Keratinocyte (primary cell): Measurements from ENCODE around the gene PPP1R2. TPM values are rescaled to one million over a fixed set of nuclear protein-coding genes. Genes with fewer than 3 reads are reported as not detected.
A peak's percentile ranks its signal among the peaks of the same experiment; 100 is the strongest.

Experiments used
- DNase-seq: peaks from one replicate; pipeline ENCODE4 v3.0.0-alpha.2; 2011; ENCODE audit warnings: low read depth, missing footprints, low spot score
- FAIRE-seq: peaks from 2 replicates; lab custom pipeline; 2011; peaks lifted over from hg19 to GRCh38; lab: Jason Lieb, UNC
- H2AFZ ChIP-seq: 2 replicates; pipeline ENCODE4 v1.6.0; 2012; ENCODE audit warnings: low read length, control low read depth, inconsistent platforms; ENCODE audit not compliant: control insufficient read depth
- H3K27ac ChIP-seq: 2 replicates; pipeline ENCODE4 v1.5.1; 2011; ENCODE audit warnings: low read length; ENCODE audit not compliant: control insufficient read depth, insufficient read depth
- H3K27me3 ChIP-seq: 3 replicates; pipeline ENCODE4 v1.6.0; 2011; ENCODE audit warnings: low read length; ENCODE audit not compliant: control insufficient read depth, insufficient read depth; ENCODE audit errors: extremely low read depth
- H3K36me3 ChIP-seq, 2 experiments: 2 replicates in 1 of 2; 3 replicates in 1 of 2; pipeline ENCODE4 v1.5.1; 2011; ENCODE audit warnings: low read length in 2 of 2, mild to moderate bottlenecking in 1 of 2; ENCODE audit not compliant: control insufficient read depth in 2 of 2, insufficient read depth in 2 of 2; ENCODE audit errors: extremely low read depth in 1 of 2
- H3K4me1 ChIP-seq: 3 replicates; pipeline ENCODE4 v1.5.1; 2011; ENCODE audit warnings: low read length; ENCODE audit not compliant: control insufficient read depth, insufficient read depth; ENCODE audit errors: extremely low read depth
- H3K4me2 ChIP-seq: 3 replicates; pipeline ENCODE4 v1.6.0; 2011; ENCODE audit warnings: low read depth, low read length; ENCODE audit not compliant: control insufficient read depth, insufficient read depth; ENCODE audit errors: extremely low read depth
- H3K4me3 ChIP-seq, 3 experiments: fragments of 200-600 bp in 1 of 3; sonication (generic) in 1 of 3; 2 replicates in 2 of 3; 3 replicates in 1 of 3; pipeline ENCODE4 v1.5.1; 2011 to 2016; ENCODE audit warnings: low read length in 3 of 3, mild to moderate bottlenecking in 3 of 3, control low read depth in 2 of 3, inconsistent platforms in 1 of 3, low read depth in 1 of 3, mixed read lengths in 1 of 3, mixed run types in 1 of 3, moderate library complexity in 1 of 3; ENCODE audit not compliant: control insufficient read depth in 2 of 3, insufficient read depth in 2 of 3; ENCODE audit errors: extremely low read depth in 1 of 3
- H3K79me2 ChIP-seq: 2 replicates; pipeline ENCODE4 v1.6.0; 2012; ENCODE audit warnings: low read length; ENCODE audit not compliant: control insufficient read depth, insufficient read depth
- H3K9ac ChIP-seq: 3 replicates; pipeline ENCODE4 v1.6.0; 2011; ENCODE audit warnings: low read length; ENCODE audit not compliant: control insufficient read depth, insufficient read depth; ENCODE audit errors: extremely low read depth
- H3K9me1 ChIP-seq: 3 replicates; pipeline ENCODE4 v1.6.0; 2011; ENCODE audit warnings: low read length; ENCODE audit not compliant: control insufficient read depth, insufficient read depth; ENCODE audit errors: extremely low read depth
- H3K9me3 ChIP-seq: 2 replicates; pipeline ENCODE4 v1.5.1; 2012; ENCODE audit warnings: low read depth, low read length; ENCODE audit not compliant: control insufficient read depth
- H4K20me1 ChIP-seq: 3 replicates; pipeline ENCODE4 v1.6.0; 2011; ENCODE audit warnings: low read length; ENCODE audit not compliant: control insufficient read depth, insufficient read depth; ENCODE audit errors: extremely low read depth
- CTCF ChIP-seq, 3 experiments: IDR thresholded peaks in 1 of 3; conservative IDR thresholded peaks in 1 of 3; optimal IDR thresholded peaks in 1 of 3; 2 replicates in 2 of 3; 3 replicates in 1 of 3; pipeline versions ENCODE3 to v1.5.1; 2011; ENCODE audit warnings: low read length in 3 of 3, mild to moderate bottlenecking in 3 of 3, moderate library complexity in 2 of 3, control low read depth in 1 of 3, inconsistent platforms in 1 of 3; ENCODE audit not compliant: insufficient read depth in 2 of 3; ENCODE audit errors: extremely low read depth in 1 of 3
- EZH2 ChIP-seq: IDR thresholded peaks from one replicate; pipeline ENCODE4 v1.6.1; 2012; ENCODE audit warnings: inconsistent platforms, mild to moderate bottlenecking, low read length, moderate library complexity
- dilution Hi-C: fragments of 300-500 bp; cut with MboI; formaldehyde crosslinking; loops from one replicate; pipeline ENCODE4 v1.7.0; 2020; ENCODE audit warnings: low sequenced_read_pairs; ENCODE audit not compliant: extremely low pct_ligation_motif_present
- polyA plus RNA-seq, 5 experiments: library from polyadenylated mRNA; depleted of rRNA in 3 of 5; stranded (reverse) in 3 of 5; stranded (forward) in 1 of 5; unstranded in 1 of 5; fragments of >200 nt; gene quantifications; 1 replicate in 1 of 5; 2 replicates in 3 of 5; 3 replicates in 1 of 5; pipeline versions ENCODE4 v1.2.1 to v1.2.3, GENCODE V29; 2011 to 2012; ENCODE audit warnings: missing spikeins in 2 of 5, low read depth in 1 of 5, low replicate concordance in 1 of 5

PPP1R2 gene
- polyA plus RNA-seq, 1 donor (not counting 4 experiments of a cell fraction or from before 2014, with no cell fraction given) = 43.2 TPM

- TF ChIP-seq CTCF (optimal IDR thresholded peaks at IDR 0.05 in 1 of 3, IDR thresholded peaks at IDR 0.05 in 1 of 3, conservative IDR thresholded peaks at IDR 0.05 in 1 of 3; ENCODE audit: extremely low read depth in 1 of 3, insufficient read depth in 2 of 3, low read length in 3 of 3) = peak; percentile 46 to 66 (median 48)
- no peak for TF ChIP-seq EZH2
- Histone ChIP-seq H3K9ac (no peak overlapping the region), H3K36me3 (no peaks in the 10 kb centered on the region), H2AFZ (no peak overlapping the region), H3K4me2 (no peak overlapping the region), H3K9me1 (no peaks in the 10 kb centered on the region), H3K4me1 (no peaks in the 10 kb centered on the region), H3K79me2 (no peaks in the 10 kb centered on the region), H4K20me1 (no peaks in the 10 kb centered on the region), H3K27me3 (peaks cover 4% of the 10 kb centered on the region), H3K4me3 (no peak overlapping the region), H3K9me3 (no peaks in the 10 kb centered on the region), H3K27ac (no peak overlapping the region)
- FAIRE-seq (no peak), DNase-seq (no peak)
- dilution Hi-C loops = no loop called here
These were observed 13.3 kb upstream of the PPP1R2 start for GRCh38 chr3:195556390-195556789.

- TF ChIP-seq EZH2 (no peak), CTCF (optimal IDR thresholded peaks at IDR 0.05 in 1 of 3, IDR thresholded peaks at IDR 0.05 in 1 of 3, conservative IDR thresholded peaks at IDR 0.05 in 1 of 3; ENCODE audit: extremely low read depth in 1 of 3, insufficient read depth in 2 of 3, low read length in 3 of 3) (no peak)
- dilution Hi-C loops = no loop called here
- Histone ChIP-seq H4K20me1 (no peaks in the 10 kb centered on the region), H3K27me3 (peaks cover 4% of the 10 kb centered on the region), H3K9ac (no peak overlapping the region), H3K4me1 (no peaks in the 10 kb centered on the region), H2AFZ (no peak overlapping the region), H3K4me3 (no peak overlapping the region), H3K36me3 (no peaks in the 10 kb centered on the region), H3K79me2 (no peaks in the 10 kb centered on the region), H3K4me2 (no peak overlapping the region), H3K9me1 (no peaks in the 10 kb centered on the region), H3K9me3 (no peaks in the 10 kb centered on the region), H3K27ac (no peak overlapping the region)
- FAIRE-seq (no peak), DNase-seq (no peak)
These were observed 12.0 kb upstream of the PPP1R2 start for GRCh38 chr3:195555110-195555509.
